Measurements from ENCODE around the gene AGA. TPM values are rescaled to one million over a fixed set of nuclear protein-coding genes. Genes with fewer than 3 reads are reported as not detected.

Gene AGA
- total and polyA plus RNA-seq, 10 donors, result 7.8 to 24.2 (median 17.4) TPM

GRCh38 chr4:177461606-177462005, 19.4 kb upstream of the AGA start:
- Histone ChIP-seq H3K36me3 (no peaks in the 10 kb centered on the region), H3K27me3 (replicated peaks in 1 of 7) (no peaks in the 10 kb centered on the region), H3K4me3 (no peak overlapping the region), H3K4me1 (no peaks in the 10 kb centered on the region), H3K9me3 (no peaks in the 10 kb centered on the region), H3K27ac (no peak overlapping the region)
- TF ChIP-seq CTCF (IDR thresholded peaks at IDR 0.05 in 8 of 11, conservative IDR thresholded peaks at IDR 0.05 in 3 of 11), result no peak
- TF ChIP-seq POLR2AphosphoS5 (IDR thresholded peaks at IDR 0.05), result no peak
- TF ChIP-seq POLR2A (IDR thresholded peaks at IDR 0.05), result no peak
- DNase-seq, result no peak
- WGBS, 5 donors, result 71 to 86% (median 78%) methylated on average over 5 of the region's 5 CpGs
- intact Hi-C loops (cut with DNase I; ENCODE audit: low total_unique reads), result no loop called here

DNA sequence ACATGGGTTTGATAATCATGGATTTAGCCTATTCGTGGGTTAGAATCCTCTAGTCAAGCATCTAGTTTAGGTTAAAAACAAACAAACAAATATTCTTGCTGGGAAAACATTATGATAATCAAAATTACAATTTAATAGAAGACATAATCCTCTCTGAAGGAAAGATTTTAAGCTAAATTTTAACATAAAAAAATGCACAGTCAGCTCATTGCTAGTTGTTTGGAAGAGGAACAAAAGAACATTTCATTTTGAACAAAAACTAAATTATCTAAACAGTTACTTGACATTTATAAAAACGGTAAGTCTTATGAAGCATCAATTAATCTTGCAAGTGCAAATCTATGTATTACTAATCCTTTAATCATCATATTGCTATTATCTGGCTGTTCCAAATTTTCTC, 18.2 kb upstream of the AGA start:
- TF ChIP-seq CTCF (IDR thresholded peaks at IDR 0.05 in 8 of 11, conservative IDR thresholded peaks at IDR 0.05 in 3 of 11), result no peak
- TF ChIP-seq POLR2AphosphoS5 (IDR thresholded peaks at IDR 0.05), result no peak
- no peak for TF ChIP-seq POLR2A (IDR thresholded peaks at IDR 0.05)
- H3K36me3 ChIP-seq, result no peaks in the 10 kb centered on the region
- WGBS, 5 donors, result 80 to 92% (median 91%) methylated on average over 2 of the region's 2 CpGs
- no peaks in the 10 kb centered on the region for H3K4me1 ChIP-seq
- H3K27me3 ChIP-seq (replicated peaks in 1 of 7), result no peaks in the 10 kb centered on the region
- no peak overlapping the region for H3K27ac ChIP-seq
- no peaks in the 10 kb centered on the region for H3K9me3 ChIP-seq
- intact Hi-C loops (cut with DNase I; ENCODE audit: low total_unique reads), result no loop called here
- no peak for DNase-seq
- H3K4me3 ChIP-seq, result no peak overlapping the region

- Histone ChIP-seq H3K27me3 (replicated peaks in 1 of 7) (no peaks in the 10 kb centered on the region), H3K27ac (no peak overlapping the region), H3K36me3 (no peaks in the 10 kb centered on the region), H3K4me1 (no peaks in the 10 kb centered on the region), H3K9me3 (no peaks in the 10 kb centered on the region), H3K4me3 (no peak overlapping the region)
- intact Hi-C loops (cut with DNase I; ENCODE audit: low total_unique reads), result no loop called here
- TF ChIP-seq CTCF (IDR thresholded peaks at IDR 0.05 in 8 of 11, conservative IDR thresholded peaks at IDR 0.05 in 3 of 11), result no peak
- DNase-seq, result no peak
- 73 to 85% (median 82%) methylated on average over 6 of the region's 6 CpGs for WGBS, 5 donors
These were observed 13.3 kb upstream of the AGA start for GRCh38 chr4:177455561-177455970.

- Histone ChIP-seq H3K27ac (no peak overlapping the region), H3K36me3 (no peaks in the 10 kb centered on the region), H3K9me3 (no peaks in the 10 kb centered on the region), H3K4me1 (no peaks in the 10 kb centered on the region), H3K27me3 (replicated peaks in 1 of 7) (no peaks in the 10 kb centered on the region), H3K4me3 (no peak overlapping the region)
- intact Hi-C loops (cut with DNase I; ENCODE audit: low total_unique reads), result no loop called here
- TF ChIP-seq POLR2AphosphoS5 (IDR thresholded peaks at IDR 0.05), result no peak
- no peak for TF ChIP-seq POLR2A (IDR thresholded peaks at IDR 0.05)
- TF ChIP-seq CTCF (IDR thresholded peaks at IDR 0.05 in 8 of 11, conservative IDR thresholded peaks at IDR 0.05 in 3 of 11), result no peak
- no peak for DNase-seq
These were observed 10.9 kb upstream of the AGA start for GRCh38 chr4:177453116-177453515.
